ENCODE measurements around the gene SRSF3.
"Not testable (repeated sequence)": the region's sequence is repeated elsewhere in the genome, so short reads cannot be mapped to it uniquely, and the experiment has no call there.

Gene SRSF3

DNA sequence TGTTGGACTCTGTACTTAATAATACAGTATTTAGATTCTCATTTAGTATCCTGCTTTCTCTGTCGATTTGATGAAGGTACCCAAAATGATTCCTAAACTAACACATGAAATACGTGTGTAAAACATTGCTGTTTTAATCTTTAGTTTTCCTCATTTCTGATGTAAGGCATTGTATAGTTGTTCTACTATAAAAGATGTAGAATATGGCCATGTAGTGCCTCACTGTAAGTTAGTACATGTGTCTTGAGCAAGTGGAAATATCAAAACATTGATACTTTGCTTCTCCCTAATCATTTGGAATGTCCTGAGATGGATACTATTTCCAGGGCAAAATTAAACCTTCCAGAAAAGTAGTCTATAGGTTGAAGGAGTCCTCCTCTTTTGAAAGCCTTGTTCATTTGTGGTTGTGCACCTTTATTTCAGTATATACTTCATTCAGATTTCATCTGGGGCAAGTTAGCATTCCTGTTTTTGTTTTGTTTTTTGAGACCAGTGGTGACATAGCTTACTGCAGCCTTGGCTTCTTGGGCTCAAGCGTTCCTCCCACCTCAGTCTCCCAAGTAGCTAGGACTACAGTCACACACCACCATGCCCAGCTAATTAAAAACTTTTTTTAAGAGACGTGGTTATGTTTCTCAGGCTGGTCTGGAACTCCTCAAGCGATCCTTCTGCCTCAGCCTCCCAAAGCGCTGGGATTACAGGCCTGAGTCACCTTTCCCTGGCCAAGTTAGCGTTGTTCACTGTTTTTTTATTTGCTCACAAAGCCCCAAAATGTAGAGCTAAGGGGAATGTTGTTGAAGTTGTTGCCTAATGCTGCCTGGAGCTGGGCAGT is 11.6 kb downstream of the SRSF3 start:
- DNase-seq, result no peak

DNA sequence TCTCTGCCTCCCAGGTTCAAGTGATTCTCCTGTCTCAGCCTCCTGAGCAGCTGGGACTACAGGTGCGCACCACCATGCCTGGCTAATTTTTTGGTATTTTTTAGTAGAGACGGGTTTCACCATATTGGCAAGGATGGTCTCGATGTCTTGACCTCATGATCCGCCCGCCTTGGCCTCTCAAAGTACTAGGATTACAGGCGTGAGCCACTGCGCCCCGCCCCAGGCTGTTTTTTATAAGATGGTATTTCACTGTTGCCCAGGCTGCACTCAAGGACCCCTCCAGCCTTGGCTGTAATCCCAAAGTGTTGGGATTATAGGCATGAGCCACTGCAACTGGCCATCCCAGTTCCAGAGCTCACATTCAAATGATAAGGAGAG is 13.1 kb downstream of the SRSF3 start:
- DNase-seq, result not testable (repeated sequence)

DNA sequence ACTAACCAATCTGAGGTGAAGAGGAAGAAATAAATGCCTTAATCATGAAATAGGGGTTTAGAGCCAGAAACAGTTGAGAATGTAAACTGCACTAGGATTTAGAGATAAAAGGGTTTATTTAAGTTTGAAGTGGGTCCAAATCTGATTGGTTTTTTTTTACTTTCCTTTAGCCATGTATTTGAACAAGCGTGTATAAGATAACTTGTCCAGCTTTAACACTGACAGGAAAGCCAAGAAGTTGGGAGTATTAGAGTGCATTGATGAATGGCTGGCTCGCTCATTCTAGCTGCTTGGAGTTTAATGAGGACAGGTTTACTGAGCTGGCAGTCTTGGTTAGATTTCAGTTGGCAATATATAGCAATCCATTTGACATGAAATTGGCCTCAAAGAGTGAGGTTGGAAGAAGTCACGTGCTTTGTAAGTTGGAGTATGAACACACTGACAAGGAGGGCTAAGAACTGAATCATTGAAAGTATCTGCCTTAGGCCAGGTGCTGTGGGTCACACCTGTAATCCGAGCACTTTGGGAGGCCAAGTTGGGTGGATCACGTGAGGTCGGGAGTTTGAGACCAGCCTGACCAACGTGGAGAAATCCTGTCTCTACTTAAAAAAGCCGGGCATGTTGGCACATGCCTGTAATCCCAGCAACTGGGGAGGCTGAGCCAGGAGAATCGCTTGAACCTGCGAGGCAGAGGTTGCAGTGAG is 13.7 kb downstream of the SRSF3 start:
- DNase-seq, result no peak

DNA sequence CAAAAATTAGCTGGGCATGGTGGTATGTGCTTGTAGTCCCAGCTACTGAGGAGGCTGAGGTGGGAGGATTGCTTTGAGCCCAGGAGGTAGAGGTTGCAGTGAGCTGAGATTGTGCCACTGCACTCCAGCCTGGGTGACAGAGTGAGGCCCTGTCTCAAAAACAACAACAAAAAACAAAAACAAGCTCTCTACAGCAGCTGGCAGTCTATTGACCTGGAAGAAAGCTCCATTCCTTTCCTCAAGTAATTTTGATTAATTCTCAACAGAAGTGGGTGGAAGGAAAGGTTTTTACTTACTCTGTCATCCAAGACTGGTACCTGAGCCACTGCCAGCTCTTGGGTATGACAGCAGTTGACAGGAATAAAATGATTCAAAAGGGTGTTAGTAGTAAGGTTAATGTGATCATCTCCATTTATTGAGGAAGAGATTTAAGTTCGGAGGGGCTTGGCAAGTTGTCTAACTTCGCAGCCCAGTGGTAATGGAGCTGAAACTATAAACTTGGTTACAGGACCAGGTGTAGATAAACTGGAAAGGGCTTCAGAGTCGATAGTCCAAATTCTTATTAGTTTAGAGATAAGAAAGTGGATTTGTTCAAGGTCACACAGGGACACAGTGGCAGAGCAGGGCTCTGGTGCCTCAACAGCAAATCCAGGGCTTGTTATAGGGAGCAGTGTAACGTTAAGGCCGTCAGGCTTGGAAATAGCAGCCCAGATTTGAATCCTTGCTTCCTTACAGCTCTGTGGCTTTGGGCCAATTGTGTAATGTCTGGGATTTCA is 14.8 kb downstream of the SRSF3 start:
- no peak for DNase-seq

DNA sequence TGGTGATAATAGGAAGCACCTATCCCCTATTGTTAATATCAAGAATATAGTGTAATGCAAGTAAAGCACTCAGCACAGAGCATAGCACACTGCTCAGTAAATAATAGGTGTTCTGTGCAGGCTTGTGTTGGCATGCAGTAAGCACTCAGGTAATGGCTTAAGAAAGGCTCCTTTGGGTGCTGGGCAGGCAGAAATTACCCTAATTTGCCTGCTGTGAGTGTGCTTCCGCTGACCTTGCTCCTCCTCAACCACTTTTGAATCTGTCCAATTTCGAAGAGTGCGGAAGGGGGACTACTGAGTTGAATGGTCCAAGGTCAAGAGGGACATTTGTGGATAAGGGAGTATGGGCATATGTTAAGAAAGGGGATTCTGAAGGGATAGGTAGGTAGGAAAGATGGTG is 15.4 kb downstream of the SRSF3 start:
- no peak for DNase-seq

DNA sequence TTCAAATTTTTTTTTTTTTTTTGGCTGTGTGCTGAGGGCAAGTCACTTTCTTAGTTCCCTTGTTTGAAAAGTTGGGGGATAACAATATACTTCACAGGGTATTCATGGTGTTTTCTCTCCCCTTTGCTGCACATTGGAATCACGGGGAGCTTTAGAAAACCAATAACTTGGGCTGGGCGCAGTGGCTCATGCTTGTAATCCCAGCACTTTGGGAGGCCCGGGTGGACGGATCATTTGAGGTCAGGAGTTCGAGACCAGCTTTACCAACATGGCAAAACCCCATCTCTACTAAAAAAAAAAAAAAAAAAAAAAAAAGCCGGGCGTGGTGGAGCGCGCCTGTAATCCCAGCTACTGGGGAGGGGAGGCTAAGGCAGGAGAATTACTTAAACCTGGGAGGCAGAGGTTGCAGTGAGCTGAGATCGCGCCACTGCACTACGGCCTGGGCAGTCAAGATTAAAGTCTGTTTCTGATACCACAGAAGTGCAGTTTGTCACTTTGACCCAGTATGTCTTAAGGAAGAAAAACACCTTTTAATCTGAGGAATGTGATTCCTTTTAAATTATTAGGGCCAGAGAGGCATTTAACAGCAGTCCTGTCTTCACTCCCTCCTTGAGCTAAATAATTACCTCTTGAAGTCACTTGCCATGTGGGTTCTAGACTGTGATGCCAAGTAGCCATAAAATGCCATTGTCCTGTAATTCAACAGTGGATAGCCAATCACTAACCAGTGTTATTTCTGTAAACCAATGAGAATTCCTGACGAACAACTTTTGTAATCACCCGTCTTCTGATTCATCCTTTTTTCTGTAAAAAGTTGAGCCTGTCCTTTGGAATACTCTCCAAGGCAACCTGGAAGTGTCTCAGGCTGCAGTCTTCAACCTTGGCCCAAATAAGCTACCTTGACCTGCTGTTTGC is 16.1 kb downstream of the SRSF3 start:
- no peak for DNase-seq

DNA sequence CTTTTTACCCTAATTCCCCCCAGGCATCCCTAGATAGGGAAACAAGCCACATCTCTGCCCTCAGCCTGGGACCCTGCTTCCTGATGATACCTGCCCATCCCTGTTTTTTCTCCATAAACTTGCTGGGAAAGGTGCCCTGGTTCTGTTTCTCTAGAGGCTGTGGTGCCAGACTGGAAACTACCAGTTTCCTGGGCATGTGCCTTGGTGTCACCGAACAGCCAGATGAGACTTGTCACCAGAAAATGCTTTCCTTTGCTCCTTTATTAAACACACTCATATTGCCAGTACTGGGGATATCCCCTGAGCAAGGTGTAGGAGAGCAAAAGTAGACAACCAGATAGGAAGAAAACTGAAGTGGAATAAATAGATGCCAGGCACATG is 16.8 kb downstream of the SRSF3 start:
- no peak for DNase-seq

DNA sequence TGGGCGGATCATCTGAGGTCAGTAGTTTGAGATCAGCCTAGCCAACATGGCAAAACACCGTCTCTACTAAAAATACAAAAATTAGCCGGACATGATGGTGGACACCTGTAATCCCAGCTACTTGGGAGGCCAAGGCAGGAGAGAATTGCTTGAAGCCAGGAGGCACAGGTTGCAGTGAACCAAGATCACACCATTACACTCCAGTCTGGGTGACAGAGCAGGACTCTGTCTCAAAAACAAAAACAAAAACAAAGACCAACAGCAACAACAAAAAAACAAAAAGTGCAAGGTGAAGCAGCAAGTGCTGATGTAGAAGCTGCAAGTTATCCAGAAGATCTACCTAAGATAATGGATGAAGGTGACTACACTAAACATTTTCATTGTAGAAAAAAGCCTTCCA is 17.5 kb downstream of the SRSF3 start:
- not testable (repeated sequence) for DNase-seq

DNA sequence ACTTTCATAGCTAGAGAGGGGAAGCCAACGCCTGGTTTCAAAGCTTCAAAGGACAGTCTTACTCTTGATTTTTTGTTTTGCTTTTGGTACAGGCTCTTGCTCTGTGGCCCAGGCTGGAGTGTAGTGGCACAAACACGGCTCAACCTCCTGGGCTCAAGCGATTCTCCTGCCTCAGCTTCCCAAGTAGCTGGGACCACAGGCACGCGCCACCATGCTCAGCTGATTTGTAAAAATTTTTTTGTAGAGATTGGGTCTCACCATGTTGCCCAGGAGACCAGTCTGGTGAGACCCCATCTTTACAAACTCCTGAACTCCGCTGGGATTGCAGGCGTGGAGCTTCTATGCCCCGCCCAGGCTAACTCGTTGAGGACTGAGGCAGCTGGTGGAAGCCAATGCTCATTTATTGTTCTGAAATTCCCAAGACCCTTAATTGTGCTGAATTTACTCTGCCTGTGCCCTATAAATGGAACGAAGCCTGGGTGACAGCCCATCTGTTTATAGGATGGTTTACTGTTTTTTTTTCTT is 18.0 kb downstream of the SRSF3 start:
- DNase-seq, result no peak

DNA sequence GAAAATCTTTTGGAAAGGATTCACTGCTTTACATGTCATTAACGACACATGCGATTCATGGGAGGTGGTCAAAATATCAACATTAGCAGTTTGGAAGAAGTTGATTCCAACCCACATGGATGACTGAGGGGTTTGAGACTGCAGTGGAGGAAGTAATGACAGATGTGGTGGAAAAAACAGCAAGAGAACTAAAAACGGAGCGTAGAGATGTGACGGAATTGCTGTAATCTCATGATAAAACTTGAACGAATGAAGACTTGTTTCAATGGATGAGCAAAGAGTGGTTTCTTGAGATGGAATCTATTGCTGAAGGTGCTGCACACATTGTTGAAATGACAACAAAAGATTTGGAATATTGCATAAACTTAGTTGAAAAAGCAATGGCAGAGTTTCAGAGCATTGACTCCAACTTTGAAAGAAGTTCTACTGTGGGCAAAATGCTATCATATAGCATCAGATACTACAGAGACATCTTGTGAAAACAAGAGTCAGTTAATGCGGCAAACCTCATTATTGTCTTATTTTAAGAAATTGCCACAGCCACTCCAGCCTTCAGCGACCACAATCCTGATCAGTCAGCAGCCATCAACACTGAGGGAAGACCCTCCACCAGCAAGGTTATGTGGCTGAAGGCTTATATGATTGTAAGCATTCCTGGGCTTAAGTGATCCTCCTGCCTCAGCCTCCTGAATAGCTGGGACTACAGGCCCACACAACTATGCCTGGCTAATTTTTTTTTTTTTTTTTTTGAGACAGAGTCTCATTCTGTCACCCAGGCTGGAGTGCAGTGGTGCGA is 19.2 kb downstream of the SRSF3 start:
- DNase-seq, result no peak

DNA sequence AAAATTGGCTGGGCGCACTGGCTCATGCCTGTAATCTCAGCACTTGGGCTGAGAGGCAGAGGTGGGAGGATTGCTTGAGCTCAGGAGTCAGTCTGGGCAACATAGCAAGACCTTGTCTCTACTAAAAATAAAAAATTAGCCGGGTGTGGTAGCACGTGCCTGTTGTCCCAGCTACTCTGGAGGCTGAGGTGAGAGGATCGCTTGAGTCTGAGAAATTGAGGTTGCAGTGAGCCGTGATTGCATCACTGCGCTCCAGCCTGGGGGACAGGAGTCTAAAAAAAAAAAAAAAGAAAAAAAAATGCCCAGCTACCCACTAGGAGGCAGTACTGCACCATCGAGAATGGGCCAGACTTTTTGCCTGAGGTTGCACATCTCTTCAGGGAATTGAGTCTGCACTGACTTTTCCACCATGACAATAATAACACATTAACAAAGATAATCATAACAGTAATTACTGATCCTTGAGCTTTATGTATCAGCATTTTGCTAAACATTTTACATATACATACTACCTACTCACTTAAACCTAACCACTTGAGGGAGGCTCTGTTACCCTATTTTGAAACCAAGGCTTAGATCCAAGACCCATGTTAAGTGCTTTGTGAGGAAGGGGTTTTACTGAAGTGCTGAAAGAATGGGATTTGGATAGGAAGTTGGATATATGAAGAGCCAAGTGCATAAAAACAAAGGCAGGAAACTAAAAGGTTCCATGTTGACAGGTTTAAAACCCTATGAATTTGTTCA is 21.0 kb downstream of the SRSF3 start:
- peak; percentile 55 for DNase-seq

DNA sequence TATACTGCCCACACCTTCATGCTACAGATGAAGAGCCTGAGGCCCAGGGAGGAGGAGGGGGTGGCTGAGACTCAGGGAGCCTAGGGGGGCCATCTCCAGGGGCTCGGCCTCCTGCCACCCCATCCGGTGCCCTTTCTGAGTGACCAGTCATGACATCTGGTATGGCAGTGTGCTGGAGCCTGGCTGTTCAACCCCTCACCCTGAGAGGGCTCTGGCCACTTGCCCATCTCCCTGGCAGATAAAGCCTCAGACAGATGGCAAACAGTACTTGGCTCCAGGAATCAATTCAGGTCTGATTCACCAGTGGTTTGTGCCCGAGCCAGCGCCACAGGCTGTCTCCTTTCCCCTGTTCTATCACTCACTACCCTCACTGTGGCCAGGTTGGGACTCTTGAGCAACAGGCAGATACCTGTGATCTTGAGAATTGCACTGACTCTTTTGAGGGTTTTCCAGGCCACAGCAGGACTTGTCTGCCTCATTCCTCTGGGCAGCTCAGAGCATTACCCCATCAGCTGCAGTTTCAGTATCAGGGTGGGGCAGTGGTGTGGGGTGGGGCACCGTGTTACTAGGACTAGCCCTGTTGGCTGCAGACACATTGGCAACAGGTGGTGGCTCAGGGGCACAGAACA is 22.8 kb downstream of the SRSF3 start:
- DNase-seq, result no peak

DNA sequence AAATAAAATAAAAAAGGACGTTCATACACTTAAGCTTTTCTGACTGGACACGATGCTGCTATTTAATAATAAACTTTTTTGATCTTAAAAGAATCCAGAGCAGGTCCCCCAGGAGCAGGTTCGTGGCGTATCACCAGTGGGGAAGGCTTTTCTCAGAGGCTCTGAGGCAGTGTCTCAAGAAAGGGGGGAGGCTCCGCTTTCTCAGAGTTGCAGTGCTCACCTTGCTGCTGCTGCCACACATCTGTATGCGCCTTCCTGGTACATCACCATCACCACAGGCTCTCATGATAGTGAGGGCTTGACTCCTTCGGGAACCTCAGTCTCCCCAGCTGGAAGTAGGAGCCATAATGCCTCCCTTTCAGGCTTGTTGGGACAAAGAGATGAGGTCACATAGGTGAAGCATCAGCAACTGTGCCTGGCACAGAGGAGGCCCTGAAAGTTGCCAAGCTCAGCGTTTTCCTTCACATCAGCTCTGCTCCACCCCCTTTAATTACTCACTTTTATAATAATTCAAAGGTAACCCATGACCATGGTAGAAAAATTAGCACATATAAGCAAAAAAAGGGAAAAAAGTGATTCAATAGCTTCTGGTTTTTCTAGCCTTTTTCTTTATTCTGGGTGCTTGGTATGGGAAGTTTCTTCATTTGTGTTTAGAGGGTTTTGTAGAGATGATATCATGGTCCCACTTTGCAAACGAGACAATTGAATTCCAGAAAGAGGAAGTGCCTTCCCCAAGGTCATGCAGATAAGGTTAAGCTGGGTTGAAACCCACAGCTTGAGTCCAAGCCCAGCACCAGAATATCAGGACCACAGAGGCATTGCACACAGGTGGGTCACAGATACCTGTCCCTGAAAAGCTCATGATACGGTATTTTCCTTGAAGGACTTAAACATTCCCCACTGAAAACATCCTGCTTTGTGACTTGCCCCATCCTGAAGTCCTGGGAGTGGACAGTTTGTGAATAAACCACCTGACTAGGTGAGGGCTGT is 24.5 kb downstream of the SRSF3 start:
- DNase-seq, result no peak

DNA sequence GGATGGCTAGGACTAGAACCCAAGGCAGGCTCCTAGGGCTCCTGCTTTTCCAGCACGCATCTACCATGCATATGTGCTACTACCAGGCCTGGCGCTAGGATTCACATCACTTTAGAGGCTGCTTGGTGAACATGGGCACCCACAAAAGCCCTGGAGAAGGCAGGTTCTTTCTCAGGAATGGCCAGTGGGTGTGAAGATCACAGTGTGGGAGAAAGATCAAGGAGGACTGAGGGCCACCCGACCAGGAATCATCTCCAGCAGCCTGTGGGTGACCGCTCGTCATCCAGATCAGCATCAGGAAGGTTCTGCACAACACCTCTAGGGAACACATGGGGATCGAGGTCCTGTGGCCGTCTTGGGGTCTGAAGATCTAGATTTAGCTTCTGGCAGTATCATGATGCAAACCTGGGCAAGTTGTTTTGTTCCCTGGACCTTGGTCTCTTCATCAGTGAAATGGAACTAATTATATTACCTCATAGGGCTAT is 27.3 kb downstream of the SRSF3 start:
- DNase-seq, result no peak

DNA sequence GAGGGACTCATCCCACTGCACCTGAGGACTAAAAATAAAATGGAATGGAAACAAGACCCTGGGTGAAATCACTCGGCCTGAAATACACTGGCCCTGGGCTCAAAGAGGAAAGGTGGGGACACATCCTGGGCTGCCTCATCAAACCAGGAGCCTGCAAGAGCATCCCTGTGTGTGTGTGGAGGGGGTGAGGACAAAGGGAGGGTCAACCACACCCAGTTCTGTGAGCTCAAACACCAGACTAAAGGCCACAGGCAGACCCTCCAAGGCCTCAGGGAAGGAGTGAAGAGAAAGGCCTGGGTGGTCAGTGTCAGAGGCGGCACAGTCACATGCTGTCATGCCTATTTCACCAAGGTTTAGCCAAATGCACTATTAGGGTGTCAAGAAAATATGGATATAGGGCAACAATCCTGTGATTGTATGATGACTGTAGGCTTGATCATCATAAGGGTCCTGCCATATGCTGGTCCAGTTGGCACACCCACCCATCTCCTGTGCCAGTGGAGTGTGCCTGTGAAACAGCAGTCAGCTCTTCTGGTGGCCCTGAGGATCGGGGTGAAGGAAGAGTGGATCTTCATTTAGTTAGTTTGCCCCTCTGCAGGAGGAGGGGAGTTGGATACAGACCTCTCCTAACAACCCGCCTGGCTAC is 28.9 kb downstream of the SRSF3 start:
- DNase-seq, result no peak

DNA sequence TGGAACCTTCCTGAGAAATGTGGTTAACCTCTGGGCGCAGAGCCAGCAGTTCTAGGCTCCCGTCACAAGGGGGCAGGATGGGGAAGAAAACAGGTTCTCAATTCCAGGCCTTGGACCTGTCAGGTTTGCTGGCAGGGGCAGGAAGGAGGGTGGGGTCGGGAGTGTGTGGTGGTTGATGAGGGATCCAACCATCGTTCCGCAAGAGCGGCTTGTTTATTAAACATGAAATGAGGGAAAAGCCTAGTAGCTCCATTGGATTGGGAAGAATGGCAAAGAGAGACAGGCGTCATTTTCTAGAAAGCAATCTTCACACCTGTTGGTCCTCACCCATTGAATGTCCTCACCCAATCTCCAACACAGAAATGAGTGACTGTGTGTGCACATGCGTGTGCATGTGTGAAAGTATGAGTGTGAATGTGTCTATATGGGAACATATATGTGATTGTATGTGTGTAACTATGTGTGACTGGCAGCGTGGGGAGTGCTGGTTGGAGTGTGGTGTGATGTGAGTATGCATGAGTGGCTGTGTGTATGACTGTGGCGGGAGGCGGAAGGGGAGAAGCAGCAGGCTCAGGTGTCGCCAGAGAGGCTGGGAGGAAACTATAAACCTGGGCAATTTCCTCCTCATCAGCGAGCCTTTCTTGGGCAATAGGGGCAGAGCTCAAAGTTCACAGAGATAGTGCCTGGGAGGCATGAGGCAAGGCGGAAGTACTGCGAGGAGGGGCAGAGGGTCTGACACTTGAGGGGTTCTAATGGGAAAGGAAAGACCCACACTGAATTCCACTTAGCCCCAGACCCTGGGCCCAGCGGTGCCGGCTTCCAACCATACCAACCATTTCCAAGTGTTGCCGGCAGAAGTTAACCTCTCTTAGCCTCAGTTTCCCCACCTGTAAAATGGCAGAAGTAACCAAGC is 29.6 kb downstream of the SRSF3 start:
- peak; percentile 75 for DNase-seq
